ENCODE results near the gene TMEM30A. TPM values are rescaled to one million over a fixed set of nuclear protein-coding genes. Genes with fewer than 3 reads are reported as not detected.

TMEM30A gene
- total RNA-seq, 1 donor from 2014 or later: 112 TPM

DNA sequence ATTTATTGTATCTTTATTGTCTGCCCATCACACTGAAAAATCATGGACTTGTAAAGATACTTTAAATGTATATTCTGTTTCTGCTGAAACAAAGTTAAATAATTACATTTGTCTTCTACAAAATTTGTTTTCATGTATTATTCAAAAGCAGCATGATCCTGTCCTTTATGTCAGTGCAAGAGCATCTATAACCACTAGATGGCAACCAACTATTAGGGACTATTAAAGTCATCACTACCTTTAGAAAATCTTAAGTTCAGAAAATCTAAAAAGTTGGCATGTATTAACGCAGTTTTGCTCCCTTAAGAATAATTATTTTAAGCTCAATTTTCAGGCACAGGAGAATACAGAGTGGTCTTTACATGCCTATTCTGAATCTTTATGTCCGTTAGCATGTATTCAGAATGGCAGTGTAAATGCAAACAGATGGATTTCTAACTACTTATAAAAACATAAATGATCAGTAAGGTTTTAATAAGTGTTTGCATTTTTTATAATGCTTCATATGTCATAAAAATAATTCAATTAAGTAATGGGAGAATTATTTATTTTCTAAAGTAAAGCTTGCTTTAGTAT lies 17.8 kb downstream of the TMEM30A start:
- intact Hi-C loops (cut with micrococcal nuclease): loop anchor here (1.0 to 2.0 kb wide), 4 partner anchors 18 to 259 kb away; no protein-coding TSS in a partner anchor

DNA sequence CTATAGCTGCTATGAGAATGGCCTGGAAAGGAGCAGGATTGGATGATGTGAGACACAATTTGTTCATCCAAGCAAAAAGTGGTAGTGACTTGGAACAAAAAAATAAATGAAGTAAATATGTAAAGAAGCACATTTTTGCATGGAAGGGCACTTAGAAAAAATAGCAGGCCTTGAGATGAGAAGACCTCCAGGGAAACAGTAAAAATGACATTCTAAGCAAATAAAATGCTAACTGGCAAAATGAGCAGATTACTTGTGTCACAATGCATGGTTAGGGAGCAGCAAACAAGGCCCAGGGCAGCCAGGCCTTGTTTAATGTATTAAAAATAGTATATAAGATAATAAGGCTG lies 21.2 kb downstream of the TMEM30A start:
- intact Hi-C loops (cut with micrococcal nuclease): no loop called here

DNA sequence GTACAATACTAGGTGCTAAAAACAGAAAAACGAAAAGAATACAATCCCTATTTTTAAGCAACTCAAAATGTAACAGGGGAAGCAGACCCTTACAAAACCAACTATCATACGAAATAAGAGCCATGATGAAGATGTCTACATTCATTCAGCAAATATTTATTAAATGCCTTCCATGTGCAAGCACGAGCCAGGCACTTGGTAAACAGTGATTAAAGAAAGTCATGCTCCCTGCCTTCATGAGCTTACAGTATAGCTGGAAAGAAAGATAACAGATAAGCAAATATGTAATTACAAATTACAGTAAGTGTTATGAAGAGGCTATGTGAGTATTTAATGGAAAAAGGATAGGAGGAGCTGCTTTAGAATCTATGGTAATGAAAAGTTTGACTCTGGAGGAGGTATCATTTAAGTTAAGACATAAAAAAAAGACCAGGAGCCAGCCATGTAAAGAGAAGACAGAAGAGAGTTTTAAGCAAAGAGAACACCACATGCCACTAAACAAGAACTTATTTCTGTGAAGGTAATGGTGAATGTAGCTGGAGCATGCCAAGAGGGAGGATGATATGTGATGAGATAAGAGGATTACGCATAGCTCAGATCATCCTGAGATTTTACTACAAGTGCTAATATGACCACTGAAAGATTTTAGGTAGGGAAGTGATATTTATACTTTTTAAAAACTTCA lies 21.7 kb downstream of the TMEM30A start:
- intact Hi-C loops (cut with micrococcal nuclease): no loop called here

DNA sequence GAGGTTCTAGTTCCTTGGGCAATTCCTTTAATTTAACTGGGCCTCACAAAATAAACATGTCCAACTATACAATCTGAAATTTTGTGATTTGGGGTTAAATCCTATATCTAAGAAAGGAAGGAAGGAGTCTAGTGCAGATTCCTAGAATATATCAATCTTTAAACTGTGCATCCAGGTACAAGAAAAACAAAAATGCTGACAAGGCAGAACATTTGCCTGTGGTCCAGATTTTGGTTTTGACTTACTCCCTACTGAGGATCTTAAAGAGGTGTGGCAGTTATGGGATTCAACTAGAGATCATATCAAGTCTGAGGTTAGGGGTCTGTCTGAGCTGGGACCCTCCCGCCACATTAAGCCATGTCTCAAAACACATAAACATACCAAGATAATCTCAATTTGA lies 23.3 kb downstream of the TMEM30A start:
- intact Hi-C loops (cut with micrococcal nuclease): no loop called here

DNA sequence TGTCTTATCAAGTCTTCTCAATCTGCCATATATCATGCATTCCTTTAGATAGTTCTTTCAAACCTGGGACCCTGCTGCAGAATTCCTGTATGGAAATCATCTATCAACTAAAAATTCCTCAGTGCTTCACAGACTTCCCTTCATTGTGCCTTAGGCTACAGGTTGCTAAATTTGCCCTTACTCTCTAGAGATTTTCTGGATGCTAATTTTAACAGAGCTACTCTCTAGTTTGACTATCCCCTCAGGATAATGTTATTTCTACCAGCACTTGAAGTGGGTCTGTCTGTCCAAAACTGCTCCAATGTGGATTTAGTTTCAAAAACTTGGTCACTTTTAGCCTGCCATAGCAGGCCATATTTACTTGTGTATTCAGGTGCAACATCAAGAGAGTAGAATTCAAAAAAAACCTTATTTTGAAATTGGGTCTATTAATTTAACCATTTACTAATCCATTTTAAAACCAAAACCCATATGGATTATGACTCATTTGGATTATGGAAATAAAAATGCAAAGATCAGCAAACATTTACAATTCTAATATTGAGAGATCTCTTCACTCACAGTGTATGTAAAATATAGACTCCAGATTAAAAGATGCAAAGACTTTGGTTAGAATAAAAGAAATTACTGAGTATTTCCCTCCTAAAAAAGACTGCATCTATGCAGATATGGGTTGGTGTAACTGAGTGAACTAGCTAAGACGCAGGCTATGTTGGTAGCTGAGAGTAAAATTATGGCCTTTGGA lies 27.1 kb downstream of the TMEM30A start:
- intact Hi-C loops (cut with micrococcal nuclease): loop anchor here (2.0 kb wide), 1 partner anchor 13 kb away; no protein-coding TSS in a partner anchor

GRCh38 chr6:75250552-75250951 lies 34.0 kb downstream of the TMEM30A start:
- intact Hi-C loops (cut with micrococcal nuclease): no loop called here

- intact Hi-C loops (cut with micrococcal nuclease): loop anchor here (10.0 kb wide), 1 partner anchor 1795 kb away; the partner anchor contains the start of gene CGAS
These were observed 34.8 kb downstream of the TMEM30A start for GRCh38 chr6:75249837-75250236.

DNA sequence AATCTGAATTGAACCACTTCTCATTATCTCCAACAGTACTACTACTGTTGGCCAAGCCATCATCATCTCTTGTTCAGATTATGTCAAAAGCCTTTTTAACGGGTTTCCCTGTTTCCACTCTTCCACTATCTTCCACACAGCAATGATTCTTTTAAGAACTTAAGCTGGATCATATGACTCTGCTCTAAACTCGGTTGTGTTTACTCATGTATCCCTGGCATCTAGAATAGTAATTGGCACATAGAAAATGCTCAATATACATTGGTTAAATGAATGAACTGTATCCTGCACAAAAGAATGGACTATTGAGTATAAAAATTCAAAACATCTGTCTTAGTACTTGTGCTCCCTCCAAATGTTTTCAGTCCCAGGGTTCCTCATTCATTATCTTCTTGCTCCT lies 38.2 kb downstream of the TMEM30A start:
- intact Hi-C loops (cut with micrococcal nuclease): loop anchor here (10.0 kb wide), 1 partner anchor 1792 kb away; the partner anchor contains the start of gene CGAS

GRCh38 chr6:75244063-75244584 lies 40.5 kb downstream of the TMEM30A start:
- intact Hi-C loops (cut with micrococcal nuclease): loop anchor here (2.0 to 10.0 kb wide), 3 partner anchors 15 to 1789 kb away; partner anchors contain the start of gene CGAS

DNA sequence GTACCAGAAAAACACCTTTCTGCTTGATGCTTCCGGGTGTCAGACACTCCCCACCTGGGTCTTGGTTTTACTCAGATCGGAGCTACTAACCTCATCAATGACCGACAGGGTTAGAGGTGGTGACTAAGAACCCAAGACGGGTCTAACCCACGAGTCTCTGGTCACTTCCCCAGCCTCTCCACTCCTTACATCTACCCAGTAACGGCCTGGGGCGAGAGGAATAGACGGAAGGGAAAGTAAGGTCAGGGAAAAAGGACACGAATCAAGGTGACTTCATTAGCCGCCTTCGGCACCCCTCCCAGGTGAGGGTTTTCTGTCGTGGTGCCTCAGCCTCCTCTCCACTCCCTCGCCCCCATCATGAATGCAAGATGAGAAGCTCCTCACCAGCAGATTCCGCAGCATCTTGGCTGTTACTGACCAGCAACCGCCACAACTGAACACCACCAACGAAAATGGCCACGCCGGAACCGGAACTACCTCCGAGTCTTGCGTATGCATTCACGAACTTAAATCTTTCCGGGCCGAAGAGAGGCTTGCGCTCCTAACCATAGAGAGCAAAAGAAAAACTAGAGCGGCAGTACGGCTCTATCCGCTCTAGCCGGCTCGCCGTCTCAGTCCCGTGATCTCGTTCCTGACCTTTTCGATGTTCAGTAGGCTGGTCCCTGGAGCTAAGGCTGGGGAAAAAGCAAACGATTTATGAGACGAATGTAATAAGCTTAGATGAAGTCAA lies 41.1 kb downstream of the TMEM30A start, which contains the start of gene COX7A2:
Gene COX7A2 (minus strand): TSS at position 469 of the 730 bp plus-strand sequence. CDS start 67 bp downstream, at position 402.
- intact Hi-C loops (cut with micrococcal nuclease): loop anchor here (1.0 to 10.0 kb wide), 12 partner anchors 15 to 1789 kb away; partner anchors contain the start of genes CGAS, EEF1A1, SENP6 and TMEM30A

GRCh38 chr6:75236630-75237029 lies 48.0 kb downstream of the TMEM30A start:
- intact Hi-C loops (cut with micrococcal nuclease): no loop called here

DNA sequence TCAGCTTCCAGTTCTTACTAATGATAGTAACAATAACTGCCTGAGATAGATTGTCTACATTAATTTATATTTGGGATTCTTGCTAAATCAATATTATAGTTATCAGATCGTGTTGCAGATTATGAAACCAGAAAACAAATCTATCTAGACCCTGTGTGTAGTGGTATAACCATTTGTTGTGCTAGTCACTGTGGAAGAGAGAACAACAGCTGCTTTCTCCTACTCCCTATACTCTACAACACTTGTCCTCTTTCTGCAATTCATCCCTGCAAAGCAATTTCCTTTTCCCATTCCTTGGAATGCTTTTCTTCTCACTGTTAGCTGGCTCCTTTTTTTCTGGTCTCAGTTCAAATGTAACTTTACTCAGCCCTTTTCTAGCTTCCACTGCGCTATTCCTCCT lies 49.3 kb downstream of the TMEM30A start:
- intact Hi-C loops (cut with micrococcal nuclease): no loop called here

- intact Hi-C loops (cut with micrococcal nuclease): no loop called here
These were observed 50.3 kb downstream of the TMEM30A start for GRCh38 chr6:75234126-75234865.

- intact Hi-C loops (cut with micrococcal nuclease): no loop called here
These were observed 51.4 kb downstream of the TMEM30A start for GRCh38 chr6:75233092-75233615.

DNA sequence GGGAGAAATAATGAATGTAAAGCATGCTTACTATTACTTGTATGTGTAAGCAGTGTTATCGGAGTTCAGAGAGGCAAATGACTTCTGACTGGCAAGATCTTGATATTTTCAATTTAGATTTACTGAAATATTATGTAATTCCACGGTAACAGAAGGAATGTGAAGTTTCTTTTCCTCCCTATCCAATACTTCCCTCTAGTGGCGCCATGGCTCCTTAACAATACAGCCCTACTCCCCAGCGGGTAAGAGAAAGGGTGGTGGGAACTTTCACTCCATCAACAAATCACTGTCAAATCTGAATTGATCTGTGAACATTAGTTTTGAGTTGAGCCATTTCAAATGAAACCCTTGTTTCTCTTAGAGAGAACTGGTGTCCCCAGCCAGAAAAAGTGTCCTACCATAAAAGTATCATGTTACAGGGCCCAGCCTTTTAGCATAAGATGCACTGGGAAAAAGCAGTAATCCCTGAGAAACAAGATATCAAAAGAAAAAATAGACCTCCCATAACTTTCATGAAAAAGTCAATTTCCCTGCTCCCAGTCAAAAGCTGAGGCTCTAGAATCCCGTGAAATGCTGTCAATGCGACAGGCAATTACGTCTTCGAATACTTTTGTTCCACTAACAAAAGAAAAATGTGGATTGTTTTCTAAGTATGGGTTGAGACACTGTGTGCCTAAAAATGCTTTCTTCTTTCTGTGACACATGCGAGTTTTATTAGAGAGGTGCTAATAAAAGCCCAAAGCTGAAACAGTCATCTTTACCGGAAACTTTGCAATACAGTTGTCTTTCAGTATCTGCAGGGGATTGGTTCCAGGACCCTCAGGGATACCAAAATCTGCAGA lies 53.9 kb downstream of the TMEM30A start:
- intact Hi-C loops (cut with micrococcal nuclease): no loop called here

DNA sequence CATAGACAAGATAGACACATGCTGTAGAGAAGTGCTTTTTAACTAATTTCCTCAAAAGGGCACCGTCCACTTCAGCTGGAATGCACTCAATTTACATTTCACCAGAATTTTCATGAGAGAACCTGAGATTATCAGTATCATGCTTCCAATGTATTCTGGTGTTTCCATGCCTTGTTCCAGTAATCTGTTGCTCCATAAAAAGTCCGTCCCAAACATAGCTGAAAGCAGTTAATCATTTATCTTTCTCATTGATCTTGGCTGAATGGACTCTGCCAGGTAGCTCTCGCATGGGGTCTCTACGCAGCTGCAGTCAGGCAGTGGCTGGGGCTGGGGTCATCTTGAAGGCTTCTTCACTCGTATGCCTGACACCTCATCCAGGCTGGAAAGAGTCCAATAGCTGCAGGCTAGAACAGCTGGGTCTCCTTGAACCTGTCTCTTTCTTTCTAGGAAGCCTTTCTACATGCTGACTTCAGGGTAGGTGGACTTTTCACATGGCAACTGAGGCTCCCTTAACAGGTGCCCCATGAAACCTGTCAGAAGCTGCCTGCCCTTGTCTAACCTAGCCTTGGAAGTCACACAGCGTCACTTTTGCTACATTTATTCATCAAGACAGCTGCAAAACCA lies 60.2 kb downstream of the TMEM30A start:
- intact Hi-C loops (cut with micrococcal nuclease): no loop called here

DNA sequence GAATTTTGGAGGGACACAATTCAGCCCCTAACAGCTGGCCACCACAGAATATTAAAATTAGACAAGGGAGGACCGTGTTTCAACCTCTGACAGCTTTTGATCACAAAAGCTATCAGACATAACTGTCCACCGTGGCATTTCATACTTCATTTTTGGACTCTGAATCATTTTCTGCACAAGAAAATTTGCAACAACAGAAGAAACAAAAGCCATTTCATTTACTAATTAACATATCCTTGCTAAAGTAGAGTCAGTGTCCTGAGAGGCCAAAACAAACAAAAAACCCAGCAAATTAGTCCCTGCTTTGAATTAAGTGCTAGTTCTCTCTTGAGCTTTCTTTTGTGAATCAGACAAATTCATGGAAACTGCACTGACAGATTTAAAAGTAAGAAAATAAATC lies 61.2 kb downstream of the TMEM30A start:
- intact Hi-C loops (cut with micrococcal nuclease): no loop called here

DNA sequence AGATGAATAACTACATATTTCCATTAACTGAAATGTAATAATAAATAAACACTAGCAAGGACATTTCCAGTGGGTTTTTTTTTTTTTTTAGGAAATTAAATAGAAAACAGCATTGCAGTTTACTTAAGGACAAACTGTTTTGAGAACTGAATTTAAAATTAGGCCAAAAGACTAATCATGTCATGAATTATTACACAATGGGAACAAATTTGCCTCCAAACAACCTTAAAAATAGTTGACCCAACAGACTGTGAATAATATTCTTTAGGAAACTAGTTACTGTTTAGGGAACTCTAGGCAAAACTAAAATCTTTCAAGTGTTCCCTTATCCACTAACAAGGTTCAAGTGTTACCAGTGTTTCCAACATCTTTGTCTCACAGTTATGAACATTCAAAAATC lies 62.3 kb downstream of the TMEM30A start:
- intact Hi-C loops (cut with micrococcal nuclease): no loop called here

- intact Hi-C loops (cut with micrococcal nuclease): no loop called here
These were observed 63.5 kb downstream of the TMEM30A start for GRCh38 chr6:75221116-75221515.
